ENCODE results near the gene S100A10. TPM values are rescaled to one million over a fixed set of nuclear protein-coding genes. Genes with fewer than 3 reads are reported as not detected.

The S100A10 gene
- total RNA-seq, 2 experiments from 2014 or later, result 2.6 TPM; not detected in 1

- H3K36me3 ChIP-seq (ENCODE audit: insufficient read depth, low read length), result no peaks in the 10 kb centered on the region
- TF ChIP-seq, protein P1, sequence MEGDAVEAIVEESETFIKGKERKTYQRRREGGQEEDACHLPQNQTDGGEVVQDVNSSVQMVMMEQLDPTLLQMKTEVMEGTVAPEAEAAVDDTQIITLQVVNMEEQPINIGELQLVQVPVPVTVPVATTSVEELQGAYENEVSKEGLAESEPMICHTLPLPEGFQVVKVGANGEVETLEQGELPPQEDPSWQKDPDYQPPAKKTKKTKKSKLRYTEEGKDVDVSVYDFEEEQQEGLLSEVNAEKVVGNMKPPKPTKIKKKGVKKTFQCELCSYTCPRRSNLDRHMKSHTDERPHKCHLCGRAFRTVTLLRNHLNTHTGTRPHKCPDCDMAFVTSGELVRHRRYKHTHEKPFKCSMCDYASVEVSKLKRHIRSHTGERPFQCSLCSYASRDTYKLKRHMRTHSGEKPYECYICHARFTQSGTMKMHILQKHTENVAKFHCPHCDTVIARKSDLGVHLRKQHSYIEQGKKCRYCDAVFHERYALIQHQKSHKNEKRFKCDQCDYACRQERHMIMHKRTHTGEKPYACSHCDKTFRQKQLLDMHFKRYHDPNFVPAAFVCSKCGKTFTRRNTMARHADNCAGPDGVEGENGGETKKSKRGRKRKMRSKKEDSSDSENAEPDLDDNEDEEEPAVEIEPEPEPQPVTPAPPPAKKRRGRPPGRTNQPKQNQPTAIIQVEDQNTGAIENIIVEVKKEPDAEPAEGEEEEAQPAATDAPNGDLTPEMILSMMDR (conservative IDR thresholded peaks at IDR 0.05; ENCODE audit: low read length), result no peak
- no peak for TF ChIP-seq EZH2phosphoT487 (IDR thresholded peaks at IDR 0.05; ENCODE audit: borderline replicate concordance, low read depth, low read length)
- no peak for DNase-seq (ENCODE audit: low spot score)
- H3K4me3 ChIP-seq (ENCODE audit: low read depth, low read length, poor library complexity, severe bottlenecking), result no peak overlapping the region
- ChIA-PET CTCF (ENCODE audit: unreplicated experiment) (no interaction called here), POLR2A (no interaction called here)
- no peaks in the 10 kb centered on the region for H3K9me3 ChIP-seq (ENCODE audit: low read length)
- no peaks in the 10 kb centered on the region for H3K9me2 ChIP-seq (ENCODE audit: insufficient read depth, low read length)
- BruUV-seq (replicated peaks), result no TSS peak
- no peak overlapping the region for H3K27ac ChIP-seq (ENCODE audit: low read depth, low read length, poor library complexity, severe bottlenecking)
- H2AFZ ChIP-seq (ENCODE audit: low read length), result no peak overlapping the region
- H3K4me2 ChIP-seq (ENCODE audit: low read length), result no peak overlapping the region
- no peaks in the 10 kb centered on the region for H4K20me1 ChIP-seq (ENCODE audit: insufficient read depth, low read length)
- intact Hi-C loops (cut with micrococcal nuclease; ENCODE audit: unreplicated experiment), result loop anchor here (1.0 kb wide), 1 partner anchor 32 kb away; no protein-coding TSS in a partner anchor
- no peaks in the 10 kb centered on the region for H3K79me2 ChIP-seq (ENCODE audit: insufficient read depth, low read depth, low read length)
- no peaks in the 10 kb centered on the region for H3K4me1 ChIP-seq (ENCODE audit: insufficient read depth, low read length, poor library complexity, severe bottlenecking)
Observed at GRCh38 chr1:151968791-151969399, 24.8 kb downstream of the S100A10 start.

DNA sequence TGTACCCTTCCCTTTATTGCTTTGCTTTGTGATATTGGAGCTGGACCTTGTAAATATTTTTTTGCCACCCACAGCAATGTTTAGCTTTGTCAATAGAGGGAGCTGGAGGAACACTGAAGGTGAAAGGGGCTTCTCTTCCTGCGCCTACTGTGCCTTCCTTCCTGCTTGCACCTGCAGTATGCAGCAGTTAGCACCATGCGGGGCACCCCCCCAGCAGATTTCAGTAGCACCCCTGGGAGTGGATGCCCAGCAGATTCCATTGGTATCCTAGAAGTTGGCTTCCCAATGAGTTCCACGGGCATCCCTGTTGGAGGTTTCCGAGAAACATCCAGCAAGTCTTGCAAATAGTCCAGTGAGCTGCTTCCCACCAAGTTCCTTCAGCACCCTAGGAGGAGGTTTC lies 25.6 kb downstream of the S100A10 start:
- peak; percentile 44 for DNase-seq (ENCODE audit: low spot score)
- no peaks in the 10 kb centered on the region for H3K79me2 ChIP-seq (ENCODE audit: insufficient read depth, low read depth, low read length)
- POLR2A ChIA-PET, result interaction anchor here (0.7 kb wide), 1 partner anchor 16 kb away, joined by 3 read pairs; no protein-coding TSS in a partner anchor
- TF ChIP-seq, protein P1 (conservative IDR thresholded peaks at IDR 0.05; ENCODE audit: low read length), result peak; percentile 77
- no peak for TF ChIP-seq EZH2phosphoT487 (IDR thresholded peaks at IDR 0.05; ENCODE audit: borderline replicate concordance, low read depth, low read length)
- no peaks in the 10 kb centered on the region for H3K36me3 ChIP-seq (ENCODE audit: insufficient read depth, low read length)
- H3K9me2 ChIP-seq (ENCODE audit: insufficient read depth, low read length), result no peaks in the 10 kb centered on the region
- BruUV-seq (replicated peaks), result no TSS peak
- H3K4me1 ChIP-seq (ENCODE audit: insufficient read depth, low read length, poor library complexity, severe bottlenecking), result no peaks in the 10 kb centered on the region
- intact Hi-C loops (cut with micrococcal nuclease; ENCODE audit: unreplicated experiment), result loop anchor here (1.0 kb wide), 1 partner anchor 33 kb away; no protein-coding TSS in a partner anchor
- H4K20me1 ChIP-seq (ENCODE audit: insufficient read depth, low read length), result no peaks in the 10 kb centered on the region
- H2AFZ ChIP-seq (ENCODE audit: low read length), result no peak overlapping the region
- H3K4me2 ChIP-seq (ENCODE audit: low read length), result no peak overlapping the region
- CTCF ChIA-PET (ENCODE audit: unreplicated experiment), result interaction anchor here (0.9 kb wide), 1 partner anchor 47 kb away, joined by 6 read pairs; no protein-coding TSS in a partner anchor
- no peak overlapping the region for H3K4me3 ChIP-seq (ENCODE audit: low read depth, low read length, poor library complexity, severe bottlenecking)
- H3K9me3 ChIP-seq (ENCODE audit: low read length), result no peaks in the 10 kb centered on the region
- no peak overlapping the region for H3K27ac ChIP-seq (ENCODE audit: low read depth, low read length, poor library complexity, severe bottlenecking)

- Histone ChIP-seq H3K79me2 (ENCODE audit: insufficient read depth, low read depth, low read length) (no peaks in the 10 kb centered on the region), H2AFZ (ENCODE audit: low read length) (no peak overlapping the region), H3K4me2 (ENCODE audit: low read length) (no peak overlapping the region), H3K4me3 (ENCODE audit: low read depth, low read length, poor library complexity, severe bottlenecking) (no peak overlapping the region), H3K36me3 (ENCODE audit: insufficient read depth, low read length) (no peaks in the 10 kb centered on the region), H4K20me1 (ENCODE audit: insufficient read depth, low read length) (no peaks in the 10 kb centered on the region), H3K27ac (ENCODE audit: low read depth, low read length, poor library complexity, severe bottlenecking) (no peak overlapping the region), H3K9me3 (ENCODE audit: low read length) (no peaks in the 10 kb centered on the region), H3K4me1 (ENCODE audit: insufficient read depth, low read length, poor library complexity, severe bottlenecking) (no peaks in the 10 kb centered on the region), H3K9me2 (ENCODE audit: insufficient read depth, low read length) (no peaks in the 10 kb centered on the region)
- TF ChIP-seq EZH2phosphoT487 (IDR thresholded peaks at IDR 0.05; ENCODE audit: borderline replicate concordance, low read depth, low read length), result no peak
- TF ChIP-seq, protein P1 (conservative IDR thresholded peaks at IDR 0.05; ENCODE audit: low read length), result no peak
- no peak for DNase-seq (ENCODE audit: low spot score)
- BruUV-seq (replicated peaks), result no TSS peak
- ChIA-PET POLR2A (no interaction called here), CTCF (ENCODE audit: unreplicated experiment) (interaction anchor here (0.9 kb wide), 1 partner anchor 48 kb away, joined by 6 read pairs; no protein-coding TSS in a partner anchor)
- intact Hi-C loops (cut with micrococcal nuclease; ENCODE audit: unreplicated experiment), result no loop called here
Observed at GRCh38 chr1:151967091-151967490, 26.6 kb downstream of the S100A10 start.

All from OCI-LY7 (cell line).